ENCODE results near the gene MLLT10.

- TF ChIP-seq TBP (IDR thresholded peaks at IDR 0.05; ENCODE audit: low read depth, low read length) (no peak), CTCF (IDR thresholded peaks at IDR 0.05; ENCODE audit: control extremely low read depth in 1 of 3, insufficient read depth in 1 of 3, low read depth in 1 of 3, low read length in 3 of 3) (no peak), TAF1 (IDR thresholded peaks at IDR 0.05; ENCODE audit: low read depth, low read length) (no peak), RFX5 (IDR thresholded peaks at IDR 0.05; ENCODE audit: borderline replicate concordance, low read depth, low read length) (no peak)
These were observed 14.0 kb upstream of the MLLT10 start for GRCh38 chr10:21519941-21520436.
